HepG2 (cell line): Measurements from ENCODE around the gene THSD4.

Source experiments
- CC2D1A ChIP-seq: sonication (generic); formaldehyde crosslinking; IDR thresholded peaks from 2 replicates; pipeline ENCODE4 v1.8.1; 2023; ENCODE audit warnings: mild to moderate bottlenecking, missing genetic modification reagents
- ESRRA ChIP-seq: sonication (generic); formaldehyde crosslinking; IDR thresholded peaks from 2 replicates; pipeline ENCODE4 v1.5.1; 2020; ENCODE audit warnings: mild to moderate bottlenecking, low read depth, missing genetic modification reagents
- GABPB1 ChIP-seq: IDR thresholded peaks from 2 replicates; pipeline ENCODE4 v1.6.1; 2016; ENCODE audit warnings: mild to moderate bottlenecking, missing genetic modification reagents, moderate library complexity, missing compliant biosample characterization
- KAT7 ChIP-seq: IDR thresholded peaks from 2 replicates; pipeline ENCODE4 v1.6.1; 2018; ENCODE audit warnings: borderline replicate concordance, missing compliant biosample characterization
- KDM4B ChIP-seq: sonication (generic); formaldehyde crosslinking; IDR thresholded peaks from 2 replicates; pipeline ENCODE4 v1.4.0; 2020; ENCODE audit warnings: missing genetic modification reagents
- KLF11 ChIP-seq: IDR thresholded peaks from 2 replicates; pipeline ENCODE4 v1.6.1; 2016; ENCODE audit warnings: missing compliant biosample characterization
- KLF9 ChIP-seq: IDR thresholded peaks from 2 replicates; pipeline ENCODE4 v1.6.1; 2016; ENCODE audit warnings: low read depth
- REPIN1 ChIP-seq: sonication (generic); formaldehyde crosslinking; IDR thresholded peaks from 2 replicates; pipeline ENCODE4 v1.8.0; 2022; ENCODE audit warnings: missing genetic modification reagents, low read depth, mild to moderate bottlenecking, borderline replicate concordance
- ZFX ChIP-seq: sonication (generic); formaldehyde crosslinking; IDR thresholded peaks from 2 replicates; pipeline ENCODE4 v1.4.0; 2020; ENCODE audit warnings: mild to moderate bottlenecking, low read depth, missing genetic modification reagents, moderate library complexity
- TF ChIP-seq, protein P1 (sequence below): sonication (generic); formaldehyde crosslinking; IDR thresholded peaks from 2 replicates; pipeline ENCODE4 v1.5.0; 2020; ENCODE audit warnings: mild to moderate bottlenecking, missing genetic modification reagents, moderate library complexity
- TF ChIP-seq, protein P2 (sequence below): sonication (generic); formaldehyde crosslinking; IDR thresholded peaks from 2 replicates; pipeline ENCODE4 v1.5.0; 2020; ENCODE audit warnings: mild to moderate bottlenecking, missing genetic modification reagents, borderline replicate concordance
- TF ChIP-seq, protein P3 (sequence below): IDR thresholded peaks from 2 replicates; pipeline ENCODE4 v1.6.1; 2016; ENCODE audit warnings: low read depth, control low read depth

DNA sequence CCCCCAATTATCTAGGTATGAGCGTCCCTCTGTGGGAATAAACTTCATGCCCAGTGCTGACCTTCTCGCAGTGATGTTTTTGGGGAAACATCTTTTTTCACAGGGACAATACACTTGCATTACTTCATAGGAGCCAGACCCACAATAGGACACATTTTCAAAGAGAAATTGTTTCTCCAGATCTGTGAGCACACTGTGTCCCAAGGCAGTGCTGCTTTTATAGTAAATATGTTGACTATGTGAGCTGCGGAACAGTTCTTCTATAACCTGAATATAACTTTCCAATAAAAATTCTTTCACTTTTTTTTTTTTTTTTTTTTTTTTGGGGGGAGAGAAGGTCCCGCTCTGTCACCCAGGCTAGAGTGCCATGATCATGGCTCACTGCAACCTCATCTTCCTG is 17.4 kb upstream of the THSD4 start:
- TF ChIP-seq, protein P1, sequence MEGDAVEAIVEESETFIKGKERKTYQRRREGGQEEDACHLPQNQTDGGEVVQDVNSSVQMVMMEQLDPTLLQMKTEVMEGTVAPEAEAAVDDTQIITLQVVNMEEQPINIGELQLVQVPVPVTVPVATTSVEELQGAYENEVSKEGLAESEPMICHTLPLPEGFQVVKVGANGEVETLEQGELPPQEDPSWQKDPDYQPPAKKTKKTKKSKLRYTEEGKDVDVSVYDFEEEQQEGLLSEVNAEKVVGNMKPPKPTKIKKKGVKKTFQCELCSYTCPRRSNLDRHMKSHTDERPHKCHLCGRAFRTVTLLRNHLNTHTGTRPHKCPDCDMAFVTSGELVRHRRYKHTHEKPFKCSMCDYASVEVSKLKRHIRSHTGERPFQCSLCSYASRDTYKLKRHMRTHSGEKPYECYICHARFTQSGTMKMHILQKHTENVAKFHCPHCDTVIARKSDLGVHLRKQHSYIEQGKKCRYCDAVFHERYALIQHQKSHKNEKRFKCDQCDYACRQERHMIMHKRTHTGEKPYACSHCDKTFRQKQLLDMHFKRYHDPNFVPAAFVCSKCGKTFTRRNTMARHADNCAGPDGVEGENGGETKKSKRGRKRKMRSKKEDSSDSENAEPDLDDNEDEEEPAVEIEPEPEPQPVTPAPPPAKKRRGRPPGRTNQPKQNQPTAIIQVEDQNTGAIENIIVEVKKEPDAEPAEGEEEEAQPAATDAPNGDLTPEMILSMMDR, result no peak
- TF ChIP-seq REPIN1 (no peak), KDM4B (CRISPR knock-in tag) (no peak), GABPB1 (no peak), ZFX (CRISPR knock-in tag) (no peak), KLF11 (CRISPR knock-in tag) (no peak), KLF9 (no peak), ESRRA (CRISPR knock-in tag) (no peak), CC2D1A (no peak), KAT7 (CRISPR knock-in tag) (no peak)
- TF ChIP-seq, protein P2, sequence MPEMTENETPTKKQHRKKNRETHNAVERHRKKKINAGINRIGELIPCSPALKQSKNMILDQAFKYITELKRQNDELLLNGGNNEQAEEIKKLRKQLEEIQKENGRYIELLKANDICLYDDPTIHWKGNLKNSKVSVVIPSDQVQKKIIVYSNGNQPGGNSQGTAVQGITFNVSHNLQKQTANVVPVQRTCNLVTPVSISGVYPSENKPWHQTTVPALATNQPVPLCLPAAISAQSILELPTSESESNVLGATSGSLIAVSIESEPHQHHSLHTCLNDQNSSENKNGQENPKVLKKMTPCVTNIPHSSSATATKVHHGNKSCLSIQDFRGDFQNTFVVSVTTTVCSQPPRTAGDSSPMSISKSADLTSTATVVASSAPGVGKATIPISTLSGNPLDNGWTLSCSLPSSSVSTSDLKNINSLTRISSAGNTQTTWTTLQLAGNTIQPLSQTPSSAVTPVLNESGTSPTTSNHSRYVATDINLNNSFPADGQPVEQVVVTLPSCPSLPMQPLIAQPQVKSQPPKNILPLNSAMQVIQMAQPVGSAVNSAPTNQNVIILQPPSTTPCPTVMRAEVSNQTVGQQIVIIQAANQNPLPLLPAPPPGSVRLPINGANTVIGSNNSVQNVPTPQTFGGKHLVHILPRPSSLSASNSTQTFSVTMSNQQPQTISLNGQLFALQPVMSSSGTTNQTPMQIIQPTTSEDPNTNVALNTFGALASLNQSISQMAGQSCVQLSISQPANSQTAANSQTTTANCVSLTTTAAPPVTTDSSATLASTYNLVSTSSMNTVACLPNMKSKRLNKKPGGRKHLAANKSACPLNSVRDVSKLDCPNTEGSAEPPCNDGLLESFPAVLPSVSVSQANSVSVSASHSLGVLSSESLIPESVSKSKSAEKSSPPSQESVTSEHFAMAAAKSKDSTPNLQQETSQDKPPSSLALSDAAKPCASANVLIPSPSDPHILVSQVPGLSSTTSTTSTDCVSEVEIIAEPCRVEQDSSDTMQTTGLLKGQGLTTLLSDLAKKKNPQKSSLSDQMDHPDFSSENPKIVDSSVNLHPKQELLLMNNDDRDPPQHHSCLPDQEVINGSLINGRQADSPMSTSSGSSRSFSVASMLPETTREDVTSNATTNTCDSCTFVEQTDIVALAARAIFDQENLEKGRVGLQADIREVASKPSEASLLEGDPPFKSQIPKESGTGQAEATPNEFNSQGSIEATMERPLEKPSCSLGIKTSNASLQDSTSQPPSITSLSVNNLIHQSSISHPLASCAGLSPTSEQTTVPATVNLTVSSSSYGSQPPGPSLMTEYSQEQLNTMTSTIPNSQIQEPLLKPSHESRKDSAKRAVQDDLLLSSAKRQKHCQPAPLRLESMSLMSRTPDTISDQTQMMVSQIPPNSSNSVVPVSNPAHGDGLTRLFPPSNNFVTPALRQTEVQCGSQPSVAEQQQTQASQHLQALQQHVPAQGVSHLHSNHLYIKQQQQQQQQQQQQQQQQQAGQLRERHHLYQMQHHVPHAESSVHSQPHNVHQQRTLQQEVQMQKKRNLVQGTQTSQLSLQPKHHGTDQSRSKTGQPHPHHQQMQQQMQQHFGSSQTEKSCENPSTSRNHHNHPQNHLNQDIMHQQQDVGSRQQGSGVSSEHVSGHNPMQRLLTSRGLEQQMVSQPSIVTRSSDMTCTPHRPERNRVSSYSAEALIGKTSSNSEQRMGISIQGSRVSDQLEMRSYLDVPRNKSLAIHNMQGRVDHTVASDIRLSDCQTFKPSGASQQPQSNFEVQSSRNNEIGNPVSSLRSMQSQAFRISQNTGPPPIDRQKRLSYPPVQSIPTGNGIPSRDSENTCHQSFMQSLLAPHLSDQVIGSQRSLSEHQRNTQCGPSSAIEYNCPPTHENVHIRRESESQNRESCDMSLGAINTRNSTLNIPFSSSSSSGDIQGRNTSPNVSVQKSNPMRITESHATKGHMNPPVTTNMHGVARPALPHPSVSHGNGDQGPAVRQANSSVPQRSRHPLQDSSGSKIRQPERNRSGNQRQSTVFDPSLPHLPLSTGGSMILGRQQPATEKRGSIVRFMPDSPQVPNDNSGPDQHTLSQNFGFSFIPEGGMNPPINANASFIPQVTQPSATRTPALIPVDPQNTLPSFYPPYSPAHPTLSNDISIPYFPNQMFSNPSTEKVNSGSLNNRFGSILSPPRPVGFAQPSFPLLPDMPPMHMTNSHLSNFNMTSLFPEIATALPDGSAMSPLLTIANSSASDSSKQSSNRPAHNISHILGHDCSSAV (CRISPR knock-in tag), result no peak
- TF ChIP-seq, protein P3, sequence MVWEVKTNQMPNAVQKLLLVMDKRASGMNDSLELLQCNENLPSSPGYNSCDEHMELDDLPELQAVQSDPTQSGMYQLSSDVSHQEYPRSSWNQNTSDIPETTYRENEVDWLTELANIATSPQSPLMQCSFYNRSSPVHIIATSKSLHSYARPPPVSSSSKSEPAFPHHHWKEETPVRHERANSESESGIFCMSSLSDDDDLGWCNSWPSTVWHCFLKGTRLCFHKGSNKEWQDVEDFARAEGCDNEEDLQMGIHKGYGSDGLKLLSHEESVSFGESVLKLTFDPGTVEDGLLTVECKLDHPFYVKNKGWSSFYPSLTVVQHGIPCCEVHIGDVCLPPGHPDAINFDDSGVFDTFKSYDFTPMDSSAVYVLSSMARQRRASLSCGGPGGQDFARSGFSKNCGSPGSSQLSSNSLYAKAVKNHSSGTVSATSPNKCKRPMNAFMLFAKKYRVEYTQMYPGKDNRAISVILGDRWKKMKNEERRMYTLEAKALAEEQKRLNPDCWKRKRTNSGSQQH (CRISPR knock-in tag), result no peak
